Peyer's patch (tissue), 4 donors: ENCODE data around the gene CACNA2D3. TPM values are rescaled to one million over a fixed set of nuclear protein-coding genes. Genes with fewer than 3 reads are reported as not detected.

Experiments used
- DNase-seq, 3 donors: peaks; one replicate each; pipeline ENCODE4 v3.0.0-alpha.2; 2017 to 2019
- H3K27ac ChIP-seq, 4 donors: fragments of 200-600 bp; sonication (generic); one replicate each; pipeline ENCODE4 v1.5.1; 2016 to 2019
- H3K27me3 ChIP-seq, 2 donors: fragments of 200-600 bp; sonication (generic); one replicate each; pipeline ENCODE4 v1.5.1; 2019
- H3K36me3 ChIP-seq, 3 donors: fragments of 200-600 bp; sonication (generic); one replicate each; pipeline ENCODE4 v1.5.1; 2016 to 2019
- H3K4me1 ChIP-seq, 4 donors: fragments of 200-600 bp; sonication (generic); one replicate each; pipeline ENCODE4 v1.5.1; 2016 to 2019
- H3K4me3 ChIP-seq, 4 donors: fragments of 200-600 bp; sonication (generic); 1 replicate in 3 of 4; 2 replicates in 1 of 4; pipeline ENCODE4 v1.5.1; 2016 to 2019; ENCODE audit warnings: mild to moderate bottlenecking in 1 of 4
- H3K9me3 ChIP-seq, 4 donors: fragments of 200-600 bp; sonication (generic); one replicate each; pipeline ENCODE4 v1.5.1; 2016 to 2019; ENCODE audit warnings: mild to moderate bottlenecking in 1 of 4
- POLR2A ChIP-seq, 2 donors: fragments of 450-650 bp; IDR thresholded peaks; one replicate each; pipeline ENCODE4 v1.5.1; 2017; ENCODE audit warnings: antibody characterized with exemption in 2 of 2, mild to moderate bottlenecking in 2 of 2, moderate library complexity in 2 of 2
- total RNA-seq, 4 donors: library from RNA; depleted of rRNA; stranded (reverse); fragments of >200 nt; gene quantifications; one replicate each; pipeline ENCODE4 v1.1.0, GENCODE V29; 2016
- TF ChIP-seq, protein P1 (sequence below), 6 experiments: fragments of 450-650 bp in 4 of 6; fragments of 200-600 bp in 2 of 6; sonication (generic) in 1 of 6; IDR thresholded peaks; one replicate each; pipeline ENCODE4 v1.5.1; 2017 to 2019; ENCODE audit warnings: antibody characterized with exemption in 6 of 6, mild to moderate bottlenecking in 3 of 6, moderate library complexity in 1 of 6

The CACNA2D3 gene
- total RNA-seq, 4 donors from 2014 or later, result 0.27 to 5.0 TPM; not detected in 2

DNA sequence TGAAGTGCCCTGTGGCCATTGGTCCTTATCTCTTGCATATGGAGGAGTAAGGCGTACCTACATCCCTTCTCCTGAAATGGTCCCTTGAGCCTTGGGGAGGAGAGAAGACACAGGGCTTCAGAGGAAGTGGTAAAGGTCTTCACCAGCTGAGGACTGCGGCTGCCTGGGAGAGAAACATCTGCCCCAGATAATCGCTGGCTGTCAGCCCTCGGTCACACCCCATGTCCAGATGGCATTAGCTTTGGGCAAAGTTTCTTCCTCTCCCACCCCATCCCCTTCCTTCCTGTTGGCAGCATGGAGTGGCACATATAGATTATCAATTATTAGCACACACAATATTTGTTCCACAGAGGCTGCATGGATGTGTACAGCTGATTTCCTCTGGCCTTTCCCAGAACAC lies 743.9 kb downstream of the CACNA2D3 start:
- no peak for DNase-seq
- no peaks in the 10 kb centered on the region for H3K4me1 ChIP-seq

DNA sequence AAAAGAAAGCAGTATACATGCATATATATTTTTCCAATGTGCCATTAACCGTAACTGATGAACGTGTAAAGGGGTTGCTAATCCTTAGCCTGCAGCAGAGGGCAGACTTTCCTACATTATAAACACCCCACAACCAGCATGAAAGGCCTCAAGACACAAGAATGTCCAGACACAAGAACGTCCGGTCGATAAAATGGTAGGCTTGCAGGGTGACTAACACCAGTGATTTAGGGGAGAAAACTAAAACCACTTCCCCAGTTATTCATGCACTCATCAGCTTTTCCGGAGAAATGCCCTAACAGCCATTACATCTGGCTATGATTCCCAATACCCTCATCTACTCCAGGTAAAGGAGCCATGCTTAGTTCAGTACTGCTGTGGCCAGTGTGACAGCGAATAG lies 748.1 kb downstream of the CACNA2D3 start:
- no peak for TF ChIP-seq POLR2A (IDR thresholded peaks at IDR 0.05)
- TF ChIP-seq, protein P1, sequence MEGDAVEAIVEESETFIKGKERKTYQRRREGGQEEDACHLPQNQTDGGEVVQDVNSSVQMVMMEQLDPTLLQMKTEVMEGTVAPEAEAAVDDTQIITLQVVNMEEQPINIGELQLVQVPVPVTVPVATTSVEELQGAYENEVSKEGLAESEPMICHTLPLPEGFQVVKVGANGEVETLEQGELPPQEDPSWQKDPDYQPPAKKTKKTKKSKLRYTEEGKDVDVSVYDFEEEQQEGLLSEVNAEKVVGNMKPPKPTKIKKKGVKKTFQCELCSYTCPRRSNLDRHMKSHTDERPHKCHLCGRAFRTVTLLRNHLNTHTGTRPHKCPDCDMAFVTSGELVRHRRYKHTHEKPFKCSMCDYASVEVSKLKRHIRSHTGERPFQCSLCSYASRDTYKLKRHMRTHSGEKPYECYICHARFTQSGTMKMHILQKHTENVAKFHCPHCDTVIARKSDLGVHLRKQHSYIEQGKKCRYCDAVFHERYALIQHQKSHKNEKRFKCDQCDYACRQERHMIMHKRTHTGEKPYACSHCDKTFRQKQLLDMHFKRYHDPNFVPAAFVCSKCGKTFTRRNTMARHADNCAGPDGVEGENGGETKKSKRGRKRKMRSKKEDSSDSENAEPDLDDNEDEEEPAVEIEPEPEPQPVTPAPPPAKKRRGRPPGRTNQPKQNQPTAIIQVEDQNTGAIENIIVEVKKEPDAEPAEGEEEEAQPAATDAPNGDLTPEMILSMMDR (IDR thresholded peaks at IDR 0.05), result peak in 3 of 6 experiments; percentile 34 to 43 (median 37)
- H3K27me3 ChIP-seq, result no peaks in the 10 kb centered on the region
- H3K9me3 ChIP-seq, result no peaks in the 10 kb centered on the region

More for the DNA sequence above, 743.9 kb downstream of the CACNA2D3 start:
- Histone ChIP-seq H3K36me3 (no peaks in the 10 kb centered on the region), H3K9me3 (no peaks in the 10 kb centered on the region), H3K27me3 (no peaks in the 10 kb centered on the region), H3K27ac (no peak overlapping the region), H3K4me3 (no peak overlapping the region)
- TF ChIP-seq, protein P1 (IDR thresholded peaks at IDR 0.05), result no peak
- TF ChIP-seq POLR2A (IDR thresholded peaks at IDR 0.05), result no peak

DNA sequence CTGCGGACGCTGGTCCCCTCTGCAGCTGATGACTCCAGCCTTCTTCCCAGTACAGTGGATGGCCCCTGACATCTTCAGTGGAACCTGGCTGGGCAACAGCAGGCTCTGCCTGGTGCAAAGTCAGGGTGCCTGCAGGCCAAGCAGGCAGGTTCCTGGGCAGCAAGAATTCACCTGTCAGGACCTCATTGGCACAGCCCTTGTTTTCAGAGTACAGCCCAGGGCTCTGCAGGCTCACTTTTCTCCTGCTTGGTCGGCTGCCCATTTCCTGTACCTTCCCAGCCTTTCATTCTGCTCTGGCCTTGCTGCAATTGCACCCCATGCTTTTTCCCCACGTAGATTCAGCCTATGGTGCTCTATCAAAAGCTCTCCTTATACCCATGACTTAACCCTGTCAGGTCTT lies 749.5 kb downstream of the CACNA2D3 start:
- no peak overlapping the region for H3K27ac ChIP-seq
- no peaks in the 10 kb centered on the region for H3K36me3 ChIP-seq
- H3K27me3 ChIP-seq, result no peaks in the 10 kb centered on the region
- H3K9me3 ChIP-seq, result no peaks in the 10 kb centered on the region
- no peaks in the 10 kb centered on the region for H3K4me1 ChIP-seq
- TF ChIP-seq POLR2A (IDR thresholded peaks at IDR 0.05), result no peak
- TF ChIP-seq, protein P1 (IDR thresholded peaks at IDR 0.05), result no peak
- H3K4me3 ChIP-seq, result no peak overlapping the region
- no peak for DNase-seq

More for the DNA sequence above, 748.1 kb downstream of the CACNA2D3 start:
- no peaks in the 10 kb centered on the region for H3K4me1 ChIP-seq
- no peak overlapping the region for H3K27ac ChIP-seq
- no peak for DNase-seq
- H3K36me3 ChIP-seq, result no peaks in the 10 kb centered on the region
- H3K4me3 ChIP-seq, result no peak overlapping the region

DNA sequence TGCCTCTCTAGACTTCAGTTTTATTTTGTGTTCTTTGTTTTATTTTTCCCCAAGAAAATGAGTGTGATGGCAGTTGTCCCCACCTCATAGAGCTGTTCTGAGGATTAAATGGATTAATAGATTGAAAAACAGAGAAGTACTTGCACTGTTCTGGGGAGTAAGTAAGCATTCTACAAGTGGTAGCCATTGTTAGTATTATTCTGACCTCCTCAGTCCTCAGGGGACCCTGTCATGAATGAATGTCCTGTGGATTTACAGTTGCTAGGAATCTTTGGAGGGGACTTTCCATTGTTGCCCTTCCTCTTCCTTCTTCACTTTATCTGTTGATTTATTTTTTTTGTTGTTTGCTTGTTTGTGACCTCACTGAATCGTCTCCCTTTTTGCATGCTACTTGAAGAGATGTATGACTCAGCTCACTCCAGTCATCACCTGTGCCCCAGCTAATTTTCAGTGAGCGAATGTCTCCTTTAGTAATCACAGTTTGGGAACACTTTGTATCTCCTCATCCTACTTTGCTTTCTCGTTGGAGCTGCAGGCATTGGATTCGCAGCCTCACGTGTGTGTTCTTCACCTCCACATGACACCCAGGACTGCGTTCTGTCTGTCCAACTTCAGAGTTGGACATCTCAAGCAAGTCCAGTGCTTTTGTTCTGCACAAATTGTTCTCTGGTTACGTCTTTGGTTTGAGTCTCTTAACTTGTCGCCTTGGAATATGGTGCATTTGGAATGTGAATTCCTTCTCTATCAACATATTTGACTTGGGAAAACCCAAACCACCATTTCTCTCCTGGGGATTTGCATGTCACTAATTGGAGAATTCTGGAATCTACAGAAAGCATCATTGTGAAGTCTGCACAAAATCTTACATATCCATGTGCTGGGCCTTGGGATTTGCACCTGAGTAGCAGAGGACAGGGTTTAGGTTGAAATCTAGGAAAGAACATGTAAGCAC lies 751.0 kb downstream of the CACNA2D3 start:
- H3K27ac ChIP-seq, result no peak overlapping the region
- no peak overlapping the region for H3K4me3 ChIP-seq
- no peak for TF ChIP-seq POLR2A (IDR thresholded peaks at IDR 0.05)
- TF ChIP-seq, protein P1 (IDR thresholded peaks at IDR 0.05), result no peak
- H3K27me3 ChIP-seq, result no peaks in the 10 kb centered on the region
- H3K36me3 ChIP-seq, result no peaks in the 10 kb centered on the region
- DNase-seq, result no peak
- H3K4me1 ChIP-seq, result no peaks in the 10 kb centered on the region
- no peaks in the 10 kb centered on the region for H3K9me3 ChIP-seq

DNA sequence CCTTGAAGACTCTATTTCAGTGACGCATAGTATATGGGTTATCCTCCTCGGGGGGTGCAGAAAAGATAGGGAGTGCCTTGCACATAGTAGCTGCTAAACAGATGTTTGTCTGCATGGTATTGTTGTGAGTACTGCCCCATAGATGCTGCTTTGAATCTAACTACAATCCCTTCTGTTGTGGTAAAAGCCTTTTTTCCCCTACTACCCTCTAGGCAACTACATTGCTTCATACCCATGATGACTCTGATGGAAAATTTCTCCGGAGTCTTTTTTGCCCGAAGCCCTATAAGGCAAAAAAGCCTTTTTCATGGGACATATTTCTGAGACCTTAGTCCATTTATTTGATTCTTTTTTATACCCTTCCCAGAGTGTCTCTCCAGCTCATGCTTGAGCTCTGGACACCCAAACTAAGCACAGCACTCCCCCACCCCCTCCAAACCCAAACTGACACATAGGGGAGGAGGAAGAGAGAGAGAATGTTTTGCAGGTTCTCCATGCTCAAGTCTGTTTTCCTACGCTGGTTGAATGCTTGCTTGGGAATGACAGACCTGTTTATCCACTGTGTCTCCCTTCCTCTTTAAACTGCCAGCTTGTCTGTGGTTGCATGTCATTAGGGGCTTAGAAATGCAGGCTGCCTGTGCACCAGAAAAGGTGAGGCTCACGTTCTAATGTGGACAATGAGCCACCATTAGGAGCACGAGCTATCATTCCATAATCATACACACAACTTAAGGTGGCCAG lies 752.6 kb downstream of the CACNA2D3 start:
- no peak for TF ChIP-seq POLR2A (IDR thresholded peaks at IDR 0.05)
- TF ChIP-seq, protein P1 (IDR thresholded peaks at IDR 0.05), result no peak
- Histone ChIP-seq H3K27ac (no peak overlapping the region), H3K36me3 (no peaks in the 10 kb centered on the region), H3K4me1 (no peaks in the 10 kb centered on the region), H3K4me3 (no peak overlapping the region), H3K9me3 (no peaks in the 10 kb centered on the region), H3K27me3 (no peaks in the 10 kb centered on the region)
- no peak for DNase-seq
